ENCODE measurements around the gene ELP1. TPM values are rescaled to one million over a fixed set of nuclear protein-coding genes. Genes with fewer than 3 reads are reported as not detected.

Gene ELP1
- total RNA-seq, 4 donors from 2014 or later: 31.3 to 37.8 (median 34.4) TPM

- WGBS, 2 donors: 83 to 91% methylated on average over 4 of the region's 4 CpGs
- intact Hi-C loops (cut with DNase I): no loop called here
- peaks cover 8 to 10% of the 10 kb centered on the region in 2 donors for H3K4me1 ChIP-seq
- DNase-seq: no peak
- H3K27ac ChIP-seq: no peak overlapping the region
- no peak overlapping the region for H3K4me3 ChIP-seq (replicated peaks in 1 of 3)
- H3K9me3 ChIP-seq: no peaks in the 10 kb centered on the region
- H3K36me3 ChIP-seq: no peaks in the 10 kb centered on the region
- no peaks in the 10 kb centered on the region for H3K27me3 ChIP-seq
- no peak for TF ChIP-seq POLR2A (IDR thresholded peaks at IDR 0.05)
- no peak for TF ChIP-seq CTCF (IDR thresholded peaks at IDR 0.05)
These were observed 96.4 kb downstream of the ELP1 start for GRCh38 chr9:108837530-108837929.

GRCh38 chr9:108836781-108837180 lies 97.1 kb downstream of the ELP1 start:
- Histone ChIP-seq H3K36me3 (no peaks in the 10 kb centered on the region), H3K27ac (no peak overlapping the region), H3K27me3 (no peaks in the 10 kb centered on the region), H3K4me3 (replicated peaks in 1 of 3) (no peak overlapping the region), H3K9me3 (no peaks in the 10 kb centered on the region), H3K4me1 (peaks cover 8 to 10% of the 10 kb centered on the region in 2 donors)
- TF ChIP-seq CTCF (IDR thresholded peaks at IDR 0.05): no peak
- no peak for TF ChIP-seq POLR2A (IDR thresholded peaks at IDR 0.05)
- WGBS, 2 donors: 42 to 46% methylated on average over 5 of the region's 5 CpGs
- intact Hi-C loops (cut with DNase I): no loop called here
- DNase-seq: peak; percentile 49 to 57

GRCh38 chr9:108836319-108836718 lies 97.6 kb downstream of the ELP1 start:
- no peaks in the 10 kb centered on the region for H3K9me3 ChIP-seq
- H3K36me3 ChIP-seq: no peaks in the 10 kb centered on the region
- no peak overlapping the region for H3K27ac ChIP-seq
- TF ChIP-seq POLR2A (IDR thresholded peaks at IDR 0.05) (no peak), CTCF (IDR thresholded peaks at IDR 0.05) (peak in 5 of 6 experiments; percentile 10 to 28 (median 16))
- no peak overlapping the region for H3K4me3 ChIP-seq (replicated peaks in 1 of 3)
- peak; percentile 51 to 73 for DNase-seq
- peaks cover 8 to 10% of the 10 kb centered on the region in 2 donors for H3K4me1 ChIP-seq
- intact Hi-C loops (cut with DNase I): no loop called here
- H3K27me3 ChIP-seq: no peaks in the 10 kb centered on the region
- 43 to 54% methylated on average over 6 to 9 of the region's 9 CpGs for WGBS, 2 donors

- no peak overlapping the region for H3K4me3 ChIP-seq (replicated peaks in 1 of 3)
- intact Hi-C loops (cut with DNase I): no loop called here
- TF ChIP-seq CTCF (IDR thresholded peaks at IDR 0.05): no peak
- no peaks in the 10 kb centered on the region for H3K36me3 ChIP-seq
- DNase-seq: no peak
- no peaks in the 10 kb centered on the region for H3K27me3 ChIP-seq
- H3K4me1 ChIP-seq: peaks cover 8 to 10% of the 10 kb centered on the region in 2 donors
- no peak overlapping the region for H3K27ac ChIP-seq
- 78 to 87% methylated on average over 7 of the region's 7 CpGs for WGBS, 2 donors
- H3K9me3 ChIP-seq: no peaks in the 10 kb centered on the region
These were observed 98.1 kb downstream of the ELP1 start for GRCh38 chr9:108835831-108836230.

GRCh38 chr9:108834959-108835665 lies 98.8 kb downstream of the ELP1 start:
- Histone ChIP-seq H3K36me3 (no peaks in the 10 kb centered on the region), H3K4me1 (peaks cover 8 to 10% of the 10 kb centered on the region in 2 donors), H3K27me3 (no peaks in the 10 kb centered on the region), H3K9me3 (no peaks in the 10 kb centered on the region), H3K27ac (no peak overlapping the region), H3K4me3 (replicated peaks in 1 of 3) (no peak overlapping the region)
- 76 to 87% methylated on average over 4 of the region's 4 CpGs for WGBS, 2 donors
- no peak for DNase-seq
- TF ChIP-seq POLR2A (IDR thresholded peaks at IDR 0.05) (no peak), CTCF (IDR thresholded peaks at IDR 0.05) (no peak)
- intact Hi-C loops (cut with DNase I): no loop called here
